ENCODE measurements around the gene CD34. TPM values are rescaled to one million over a fixed set of nuclear protein-coding genes. Genes with fewer than 3 reads are reported as not detected.

Gene CD34
- polyA plus RNA-seq, 12 donors = 50.0 to 272 (median 173) TPM

GRCh38 chr1:207836591-207837347 is 74.2 kb downstream of the CD34 start:
- DNase-seq = no peak

- no peak for DNase-seq
Measured at GRCh38 chr1:207835958-207836357, 75.0 kb downstream of the CD34 start.

- DNase-seq = no peak
Measured at GRCh38 chr1:207833956-207834660, 76.8 kb downstream of the CD34 start.

- DNase-seq = no peak
Measured at GRCh38 chr1:207833381-207833780, 77.5 kb downstream of the CD34 start.

- DNase-seq = no peak
Measured at GRCh38 chr1:207832796-207833195, 78.1 kb downstream of the CD34 start.

- DNase-seq = no peak
Measured at GRCh38 chr1:207831517-207832327, 79.2 kb downstream of the CD34 start.

Other genes starting within 250 kb of the CD34 start
- gene CD46, start 159.1 kb downstream of the CD34 start, polyA plus RNA-seq (ENCODE audit: insufficient read length in 12 of 12) = 100 to 1,000 TPM in 7 of 12 donors, 10 to 100 TPM in 4, not detected in 1; 66.0 to 165 (median 102) TPM